ENCODE data around the gene HSPA1A.
"Not testable (repeated sequence)": the region's sequence is repeated elsewhere in the genome, so short reads cannot be mapped to it uniquely, and the experiment has no call there.

Gene HSPA1A

DNA sequence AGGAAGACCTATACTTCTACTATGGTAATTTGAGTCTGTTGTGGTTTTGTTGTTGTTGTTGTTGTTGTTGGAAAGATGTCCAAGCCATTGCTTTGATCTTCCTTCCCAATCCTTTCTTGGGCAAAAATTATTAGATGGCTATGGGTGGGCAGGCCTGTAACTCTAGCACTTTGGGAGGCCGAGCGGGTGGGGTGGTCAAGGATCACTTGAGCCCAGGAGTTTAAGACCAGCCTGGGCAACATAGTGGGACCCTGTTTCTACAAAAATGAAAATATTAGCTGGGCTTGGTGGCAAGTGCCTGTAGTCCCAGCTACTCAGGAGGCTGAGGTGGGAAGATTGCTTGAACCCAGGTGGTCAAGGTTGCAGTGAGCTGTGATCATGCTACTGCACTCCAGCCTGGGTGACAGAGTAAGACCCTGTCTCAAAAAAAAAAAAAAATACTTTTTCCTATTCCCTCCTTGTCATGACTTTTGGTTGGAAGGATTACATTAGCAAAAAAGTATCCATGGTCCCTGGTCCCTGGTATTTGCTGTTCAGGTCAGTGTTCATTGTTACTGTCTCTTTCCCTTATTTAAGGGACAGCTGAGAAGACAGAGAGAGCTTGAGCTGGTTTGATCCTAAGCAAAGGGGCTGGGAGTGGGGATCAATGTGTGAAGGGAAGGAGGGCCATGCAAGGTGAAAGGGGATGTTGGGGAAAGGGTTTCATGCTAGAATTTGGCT is 35.6 kb downstream of the HSPA1A start:
- H3K9me3 Mint-ChIP-seq = peaks cover 7% of the 10 kb centered on the region
- DNase-seq (ENCODE audit: low spot score) = no peak
- H3K27me3 Mint-ChIP-seq (ENCODE audit: low read depth) = no peaks in the 10 kb centered on the region
- no peak overlapping the region for H3K27ac Mint-ChIP-seq
- peaks cover 4% of the 10 kb centered on the region for H3K36me3 Mint-ChIP-seq (ENCODE audit: low read depth)
- no peak overlapping the region for H3K4me3 Mint-ChIP-seq
- no peaks in the 10 kb centered on the region for H3K4me1 Mint-ChIP-seq (ENCODE audit: low read depth)

DNA sequence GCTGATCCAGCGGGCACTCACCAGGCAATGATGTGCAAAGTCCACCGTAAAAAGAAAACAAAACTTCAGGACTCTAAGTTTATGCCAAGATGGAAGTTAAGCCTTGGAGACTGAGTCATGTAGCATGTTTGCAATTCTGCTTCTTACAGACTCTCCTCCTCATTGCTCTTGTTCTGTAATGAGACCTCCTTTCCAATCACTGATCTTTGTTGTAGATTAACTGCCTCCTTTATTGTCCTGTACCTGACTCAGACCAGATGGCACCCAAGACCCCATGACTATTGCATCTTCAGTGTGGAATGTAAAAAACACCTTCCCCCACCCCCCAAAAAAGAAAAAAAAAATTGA is 36.1 kb downstream of the HSPA1A start:
- H3K27ac Mint-ChIP-seq = no peak overlapping the region
- H3K4me3 Mint-ChIP-seq = no peak overlapping the region

DNA sequence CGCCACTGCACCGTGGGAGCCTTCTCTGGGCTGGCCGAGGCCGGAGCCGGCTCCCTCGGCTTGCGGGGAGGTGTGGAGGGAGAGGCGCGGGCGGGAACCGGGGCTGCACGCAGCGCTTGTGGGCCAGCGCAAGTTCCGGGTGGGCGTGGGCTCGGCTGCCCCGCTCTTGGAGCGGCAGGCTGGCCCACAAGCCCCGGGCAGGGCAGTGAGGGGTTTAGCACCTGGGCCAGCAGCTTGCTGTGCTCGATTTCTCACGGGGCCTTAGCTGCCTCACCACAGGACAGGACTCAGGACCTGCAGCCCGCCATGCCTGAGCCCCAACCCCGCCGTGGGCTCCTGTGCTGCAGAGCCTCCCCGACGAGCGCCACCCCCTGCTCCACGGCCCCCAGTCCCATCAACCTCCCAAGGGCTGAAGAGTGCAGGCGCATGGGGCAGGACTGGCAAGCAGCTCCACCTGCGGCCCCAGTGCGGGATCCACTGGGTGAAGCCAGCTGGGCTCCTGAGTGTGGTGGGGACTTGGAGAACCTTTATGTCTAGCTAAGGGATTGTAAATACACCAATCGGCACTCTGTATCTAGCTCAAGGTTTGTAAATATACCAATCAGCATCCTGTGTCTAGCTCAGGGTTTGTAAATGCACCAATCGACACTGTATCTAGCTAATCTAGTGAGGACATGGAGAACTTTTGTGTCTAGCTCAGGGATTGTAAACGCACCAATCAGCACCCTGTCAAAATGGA is 36.8 kb downstream of the HSPA1A start:
- not testable (repeated sequence) for H3K36me3 Mint-ChIP-seq (ENCODE audit: low read depth); DNase-seq (ENCODE audit: low spot score); H3K27me3 Mint-ChIP-seq (ENCODE audit: low read depth); H3K27ac Mint-ChIP-seq; H3K4me1 Mint-ChIP-seq (ENCODE audit: low read depth); H3K9me3 Mint-ChIP-seq; H3K4me3 Mint-ChIP-seq

More for the DNA sequence above, 36.1 kb downstream of the HSPA1A start:
- DNase-seq (ENCODE audit: low spot score) = no peak
- Mint-ChIP-seq H3K9me3 (peaks cover 7% of the 10 kb centered on the region), H3K27me3 (ENCODE audit: low read depth) (no peaks in the 10 kb centered on the region), H3K4me1 (ENCODE audit: low read depth) (no peaks in the 10 kb centered on the region), H3K36me3 (ENCODE audit: low read depth) (peaks cover 4% of the 10 kb centered on the region)

DNA sequence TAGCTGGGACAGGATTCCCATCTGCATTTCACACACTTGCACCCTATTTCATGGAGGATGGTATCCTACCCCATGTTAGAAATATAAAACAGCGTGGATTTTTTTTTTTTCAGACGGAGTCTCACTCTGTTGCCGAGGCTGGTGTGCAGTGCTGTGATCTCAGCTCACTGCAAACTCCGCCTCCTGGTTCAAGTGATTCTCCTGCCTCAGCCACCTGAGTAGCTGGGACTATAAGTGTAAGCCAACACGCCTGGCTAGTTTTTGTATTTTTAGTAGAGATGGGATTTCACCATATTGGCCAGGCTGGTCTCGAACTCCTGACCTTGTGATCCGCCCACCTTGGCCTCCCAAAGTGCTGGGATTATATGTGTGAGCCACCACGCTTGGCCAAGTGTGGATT is 42.4 kb downstream of the HSPA1A start:
- H3K27me3 Mint-ChIP-seq (ENCODE audit: low read depth); DNase-seq (ENCODE audit: low spot score); H3K4me3 Mint-ChIP-seq; H3K36me3 Mint-ChIP-seq (ENCODE audit: low read depth); H3K9me3 Mint-ChIP-seq; H3K27ac Mint-ChIP-seq: not testable (repeated sequence)
- peaks cover 11% of the 10 kb centered on the region for H3K4me1 Mint-ChIP-seq (ENCODE audit: low read depth)

DNA sequence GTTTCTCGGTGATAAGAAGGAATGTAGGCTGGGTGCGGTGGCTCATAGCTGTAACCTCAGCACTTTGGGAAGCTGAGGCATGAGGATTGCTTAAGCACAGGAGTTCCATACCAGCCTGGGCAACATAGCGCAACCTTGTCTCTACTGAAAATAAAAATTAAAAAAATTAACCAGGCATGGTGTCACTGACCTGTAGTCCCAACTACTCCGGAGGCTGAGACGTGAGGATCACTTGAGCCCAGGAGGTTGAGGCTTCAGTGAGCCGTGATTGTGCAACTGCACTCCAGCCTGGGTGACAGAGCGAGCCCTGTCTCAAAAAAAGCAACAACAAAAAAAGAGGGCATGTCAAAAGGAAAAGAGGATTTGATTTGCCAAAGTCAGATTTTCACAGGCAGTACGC is 43.4 kb downstream of the HSPA1A start:
- peaks cover 7% of the 10 kb centered on the region for H3K36me3 Mint-ChIP-seq (ENCODE audit: low read depth)
- H3K27ac Mint-ChIP-seq = no peak overlapping the region
- no peak overlapping the region for H3K4me3 Mint-ChIP-seq
- peaks cover 13% of the 10 kb centered on the region for H3K4me1 Mint-ChIP-seq (ENCODE audit: low read depth)
- H3K9me3 Mint-ChIP-seq = no peaks in the 10 kb centered on the region
- H3K27me3 Mint-ChIP-seq (ENCODE audit: low read depth) = no peaks in the 10 kb centered on the region
- no peak for DNase-seq (ENCODE audit: low spot score)

DNA sequence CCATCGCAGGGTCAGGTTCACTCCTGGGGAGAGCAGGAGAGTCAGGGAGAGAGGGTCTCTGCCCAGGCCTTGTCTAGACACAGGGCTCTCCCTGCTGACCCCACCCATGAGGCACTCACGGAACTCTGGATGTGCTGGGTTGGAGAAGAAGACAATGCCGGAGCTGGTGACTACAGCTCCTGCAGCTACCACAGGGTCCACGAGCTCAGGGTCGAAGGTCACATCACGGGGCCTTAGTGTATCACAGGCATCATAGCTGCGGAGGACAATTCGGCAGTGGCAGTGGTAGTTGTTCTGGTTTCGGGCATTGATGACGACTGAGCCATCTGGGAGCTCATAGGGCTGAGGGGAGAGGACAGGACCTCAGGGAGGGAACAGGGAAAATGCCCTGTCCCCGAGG is 44.6 kb downstream of the HSPA1A start:
- Mint-ChIP-seq H3K27me3 (ENCODE audit: low read depth) (no peaks in the 10 kb centered on the region), H3K4me1 (ENCODE audit: low read depth) (peaks cover 17% of the 10 kb centered on the region), H3K9me3 (no peaks in the 10 kb centered on the region), H3K27ac (no peak overlapping the region), H3K36me3 (ENCODE audit: low read depth) (peaks cover 7% of the 10 kb centered on the region), H3K4me3 (no peak overlapping the region)
- DNase-seq (ENCODE audit: low spot score) = no peak

DNA sequence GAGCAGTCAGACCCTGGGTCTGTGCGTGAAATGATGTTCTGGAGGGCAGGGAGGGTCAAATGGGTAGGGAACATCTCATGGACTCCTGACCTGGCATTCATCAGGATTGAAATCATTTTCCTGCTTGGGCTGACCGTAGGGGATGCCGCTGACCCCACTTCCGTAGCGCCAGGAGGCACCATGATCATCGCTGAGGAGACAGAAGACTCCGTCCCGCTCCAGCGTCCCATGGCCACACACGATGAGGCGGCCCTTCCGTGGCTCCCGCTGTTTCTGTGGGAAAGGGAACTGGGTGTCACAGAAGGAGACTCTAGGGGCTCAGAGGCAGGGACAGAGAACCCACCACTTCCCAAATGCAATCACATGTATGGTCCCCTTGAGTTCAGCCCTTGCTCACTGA is 45.0 kb downstream of the HSPA1A start:
- no peak overlapping the region for H3K27ac Mint-ChIP-seq
- H3K4me1 Mint-ChIP-seq (ENCODE audit: low read depth) = peaks cover 19% of the 10 kb centered on the region
- peaks cover 7% of the 10 kb centered on the region for H3K36me3 Mint-ChIP-seq (ENCODE audit: low read depth)
- DNase-seq (ENCODE audit: low spot score) = no peak
- H3K9me3 Mint-ChIP-seq = no peaks in the 10 kb centered on the region
- H3K4me3 Mint-ChIP-seq = no peak overlapping the region
- no peaks in the 10 kb centered on the region for H3K27me3 Mint-ChIP-seq (ENCODE audit: low read depth)

DNA sequence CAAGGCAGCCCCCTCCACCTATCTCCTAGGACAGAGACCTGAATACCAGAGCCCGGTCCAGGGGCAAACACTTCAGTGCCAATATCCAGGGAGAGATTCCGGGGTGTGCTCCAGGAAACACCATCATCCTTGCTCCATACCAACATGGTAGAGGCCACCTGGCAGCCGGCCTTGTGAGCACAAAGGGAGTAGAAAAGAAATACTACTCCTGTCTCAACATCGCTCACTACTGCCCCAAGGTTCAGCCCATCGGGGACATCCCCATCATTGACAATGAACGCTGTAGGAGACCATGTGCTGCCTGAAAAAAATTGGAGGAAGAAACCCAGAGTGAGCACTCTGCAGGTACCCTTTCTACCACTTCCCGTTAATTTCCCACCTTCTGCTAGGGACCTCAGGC is 45.8 kb downstream of the HSPA1A start:
- peak overlapping the region; percentile 99 for H3K4me3 Mint-ChIP-seq
- no peak for DNase-seq (ENCODE audit: low spot score)
- no peaks in the 10 kb centered on the region for H3K27me3 Mint-ChIP-seq (ENCODE audit: low read depth)

DNA sequence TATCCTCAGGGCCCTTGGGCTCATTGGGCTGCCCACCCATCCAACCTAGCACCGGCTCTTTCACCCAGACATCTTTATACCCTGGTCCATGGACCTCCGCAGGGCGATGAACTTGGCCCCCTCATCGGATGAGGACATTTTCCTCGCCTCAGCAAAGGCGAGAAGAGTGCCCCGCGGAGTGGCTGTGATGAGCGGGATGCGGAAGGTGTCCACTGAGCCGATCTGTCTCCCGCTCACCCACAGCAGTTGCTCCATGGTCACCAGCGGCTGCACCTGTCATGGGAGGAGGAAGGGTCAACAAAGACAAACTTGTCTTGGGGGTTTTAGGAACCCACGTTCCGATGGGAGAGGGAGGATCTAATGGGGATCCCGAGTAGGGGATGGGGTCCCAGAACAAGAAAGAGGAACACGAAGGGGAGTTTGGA is 46.6 kb downstream of the HSPA1A start:
- H3K9me3 Mint-ChIP-seq = no peaks in the 10 kb centered on the region
- H3K36me3 Mint-ChIP-seq (ENCODE audit: low read depth) = peaks cover 7% of the 10 kb centered on the region
- peak overlapping the region; percentile 99 for H3K4me3 Mint-ChIP-seq
- H3K4me1 Mint-ChIP-seq (ENCODE audit: low read depth) = peaks cover 19% of the 10 kb centered on the region
- no peaks in the 10 kb centered on the region for H3K27me3 Mint-ChIP-seq (ENCODE audit: low read depth)
- DNase-seq (ENCODE audit: low spot score) = no peak
- peak overlapping the region; percentile 91 for H3K27ac Mint-ChIP-seq

More for the DNA sequence above, 45.8 kb downstream of the HSPA1A start:
- peaks cover 7% of the 10 kb centered on the region for H3K36me3 Mint-ChIP-seq (ENCODE audit: low read depth)
- no peak overlapping the region for H3K27ac Mint-ChIP-seq
- no peaks in the 10 kb centered on the region for H3K9me3 Mint-ChIP-seq
- peaks cover 19% of the 10 kb centered on the region for H3K4me1 Mint-ChIP-seq (ENCODE audit: low read depth)

DNA sequence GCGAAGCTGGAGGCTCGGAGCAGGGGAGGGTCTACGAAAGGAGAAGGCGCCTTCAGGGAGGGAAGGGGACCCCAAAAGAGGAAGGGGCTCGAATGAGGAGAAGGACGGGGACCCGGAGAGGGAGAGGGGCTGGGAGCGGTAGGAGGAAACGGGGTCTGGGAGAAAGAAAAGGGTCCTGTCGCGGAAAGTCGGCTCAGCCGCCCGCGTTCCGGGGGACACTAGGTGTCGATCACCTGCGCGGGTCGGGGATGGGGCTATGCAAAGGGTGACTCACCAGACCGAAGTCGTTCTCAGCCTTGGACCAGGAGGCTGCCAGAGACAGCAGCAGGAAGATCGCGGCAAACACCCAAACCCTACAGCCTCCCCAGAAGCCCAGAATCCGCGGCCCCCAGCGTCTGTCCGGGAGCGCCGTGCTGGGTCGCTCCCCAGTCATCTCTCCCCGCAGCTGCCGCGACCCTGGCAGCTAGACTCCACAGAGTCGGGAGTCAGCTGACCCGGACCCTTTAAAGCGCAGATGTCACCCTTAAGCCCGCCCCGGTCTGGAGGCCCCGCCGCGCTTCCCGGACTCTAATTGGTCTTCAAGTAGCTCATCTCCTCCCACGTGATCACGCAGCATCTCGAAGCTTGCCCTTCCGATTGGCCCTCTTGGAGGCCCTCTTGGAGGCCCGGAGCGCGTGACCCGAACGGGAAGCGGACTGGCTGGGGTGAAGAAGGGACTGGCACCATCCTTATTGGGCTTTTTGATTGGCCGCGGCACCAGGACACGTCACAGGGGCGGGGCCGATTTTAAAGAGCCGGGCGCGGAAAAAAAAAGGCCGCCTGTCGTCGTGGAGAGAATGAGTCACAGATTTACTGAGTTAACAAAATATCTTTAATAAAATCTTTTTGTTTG is 47.2 kb downstream of the HSPA1A start, which contains the start of gene NEU1:
NEU1 (minus strand) TSS at position 478 of the 892 bp plus-strand sequence; CDS start at position 433, 45 bp downstream.
- H3K4me3 Mint-ChIP-seq = peak within 1 kb of the TSS; percentile 99
- H3K27ac Mint-ChIP-seq = peak within 1 kb of the TSS; percentile 91
- peaks cover 19% of the 10 kb centered on the region for H3K4me1 Mint-ChIP-seq (ENCODE audit: low read depth)
- H3K27me3 Mint-ChIP-seq (ENCODE audit: low read depth) = no peaks in the 10 kb centered on the region
- DNase-seq (ENCODE audit: low spot score) = peak; percentile 99
- peaks cover 7% of the 10 kb centered on the region for H3K36me3 Mint-ChIP-seq (ENCODE audit: low read depth)
- H3K9me3 Mint-ChIP-seq = no peaks in the 10 kb centered on the region

DNA sequence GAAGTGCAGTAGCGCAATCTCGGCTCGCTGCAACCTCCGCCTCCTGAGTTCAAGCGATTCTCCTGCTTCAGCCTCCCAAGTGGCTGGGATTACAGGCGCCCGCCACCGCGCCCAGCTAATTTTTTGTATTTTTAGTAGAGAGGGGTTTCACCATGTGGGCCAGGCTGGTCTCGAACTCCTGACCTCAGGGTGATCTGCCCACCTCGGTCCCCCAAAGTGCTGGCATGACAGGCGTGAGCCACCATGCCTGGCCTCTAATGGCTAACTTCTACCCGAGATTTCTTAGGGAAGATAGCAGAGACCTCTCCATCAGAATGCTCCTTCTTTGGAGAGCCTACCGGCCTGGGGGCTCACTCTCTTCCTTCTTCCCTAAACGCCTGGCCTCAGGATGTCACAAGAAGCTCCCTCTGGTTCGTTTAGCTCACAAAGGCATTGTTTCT is 48.8 kb downstream of the HSPA1A start:
- not testable (repeated sequence) for H3K36me3 Mint-ChIP-seq (ENCODE audit: low read depth)

DNA sequence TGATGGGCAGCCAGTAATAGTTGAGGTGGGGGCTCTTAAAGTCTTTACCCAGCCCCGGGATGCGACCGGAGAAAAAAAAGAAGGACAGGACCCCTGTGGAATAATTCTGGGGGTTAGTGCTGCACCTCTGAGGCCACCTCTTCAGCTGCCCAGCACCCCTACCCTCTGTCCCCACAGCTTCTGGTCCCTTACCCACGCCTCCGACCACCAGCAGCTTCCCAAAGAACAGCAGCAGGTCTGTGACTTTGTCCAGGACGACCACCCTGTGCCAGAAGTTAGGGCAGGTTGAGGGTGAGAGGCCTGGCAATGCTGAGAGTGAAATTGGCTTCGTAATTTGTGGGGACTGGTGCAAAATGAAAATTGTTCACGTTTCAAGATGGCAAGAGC is 49.5 kb downstream of the HSPA1A start:
- no peaks in the 10 kb centered on the region for H3K9me3 Mint-ChIP-seq
- no peaks in the 10 kb centered on the region for H3K27me3 Mint-ChIP-seq (ENCODE audit: low read depth)
- H3K36me3 Mint-ChIP-seq (ENCODE audit: low read depth) = peaks cover 5% of the 10 kb centered on the region
- H3K4me3 Mint-ChIP-seq = peak overlapping the region; percentile 34
- H3K4me1 Mint-ChIP-seq (ENCODE audit: low read depth) = peaks cover 19% of the 10 kb centered on the region
- no peak for DNase-seq (ENCODE audit: low spot score)
- no peak overlapping the region for H3K27ac Mint-ChIP-seq

More for the DNA sequence above, 48.8 kb downstream of the HSPA1A start:
- H3K27me3 Mint-ChIP-seq (ENCODE audit: low read depth); H3K9me3 Mint-ChIP-seq; DNase-seq (ENCODE audit: low spot score): not testable (repeated sequence)
- Mint-ChIP-seq H3K4me3 (peak overlapping the region; percentile 99), H3K27ac (peak overlapping the region; percentile 91), H3K4me1 (ENCODE audit: low read depth) (peaks cover 19% of the 10 kb centered on the region)

DNA sequence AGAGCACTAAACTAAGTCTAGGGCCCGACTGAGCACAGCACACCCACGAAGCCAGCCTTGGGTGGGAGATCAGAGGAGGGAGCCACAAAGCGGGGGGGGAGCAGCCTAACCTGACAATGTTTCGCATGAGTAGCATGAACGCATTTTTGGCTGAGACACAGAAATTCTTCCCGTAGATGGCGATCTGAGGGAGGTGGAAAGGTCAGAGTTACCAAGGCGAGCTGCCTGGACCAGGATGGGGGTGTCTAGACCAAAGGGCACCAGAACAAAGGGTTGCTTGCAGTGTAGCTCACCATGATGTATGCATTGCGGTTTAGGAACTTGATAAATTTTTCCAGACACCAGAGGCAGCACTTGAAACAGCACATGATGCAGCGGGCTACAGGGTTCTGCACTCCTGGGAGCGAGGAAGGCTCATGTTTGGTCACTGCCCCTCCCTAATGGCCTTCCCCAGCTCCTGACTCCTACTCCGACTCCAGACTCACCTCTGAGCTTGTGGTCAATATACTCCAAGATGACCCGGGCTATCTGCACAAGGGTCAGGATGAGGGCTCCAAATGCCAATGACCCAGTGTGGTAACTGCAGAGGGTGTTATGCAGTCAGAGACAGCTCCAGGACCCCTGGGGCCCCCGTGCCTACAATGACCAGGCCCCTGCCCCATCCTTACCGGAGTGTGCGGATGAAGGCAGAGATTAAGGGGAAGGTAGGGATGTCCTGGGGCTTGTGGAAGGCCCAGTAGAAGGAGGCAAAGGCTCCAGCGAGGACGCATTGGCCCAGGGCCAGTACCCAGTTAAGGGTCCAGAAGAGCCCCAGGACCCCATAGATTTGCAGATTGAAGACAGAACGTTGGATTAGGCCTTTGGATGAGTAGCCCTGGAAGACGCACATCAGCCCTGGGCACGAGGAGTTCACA is 50.1 kb downstream of the HSPA1A start:
- Mint-ChIP-seq H3K27me3 (ENCODE audit: low read depth) (no peaks in the 10 kb centered on the region), H3K36me3 (ENCODE audit: low read depth) (peaks cover 2% of the 10 kb centered on the region), H3K9me3 (no peaks in the 10 kb centered on the region), H3K4me3 (peak overlapping the region; percentile 34), H3K27ac (no peak overlapping the region), H3K4me1 (ENCODE audit: low read depth) (peaks cover 19% of the 10 kb centered on the region)
- no peak for DNase-seq (ENCODE audit: low spot score)
